NCI-H446 (cell line): ENCODE data around the gene DENND5A.

ENCODE experiments used
- DNase-seq, 2 experiments: peaks; one replicate each; lab custom pipeline; 2025; lab: John Stamatoyannopoulos, UW

The DENND5A gene

GRCh38 chr11:9096427-9096826 lies 168.7 kb downstream of the DENND5A start:
- no peak for DNase-seq

- DNase-seq: no peak
These were observed 169.7 kb downstream of the DENND5A start for GRCh38 chr11:9095421-9095820.

GRCh38 chr11:9094420-9094819 lies 170.7 kb downstream of the DENND5A start:
- DNase-seq: no peak

- no peak for DNase-seq
These were observed 172.0 kb downstream of the DENND5A start for GRCh38 chr11:9092853-9093778.

DNA sequence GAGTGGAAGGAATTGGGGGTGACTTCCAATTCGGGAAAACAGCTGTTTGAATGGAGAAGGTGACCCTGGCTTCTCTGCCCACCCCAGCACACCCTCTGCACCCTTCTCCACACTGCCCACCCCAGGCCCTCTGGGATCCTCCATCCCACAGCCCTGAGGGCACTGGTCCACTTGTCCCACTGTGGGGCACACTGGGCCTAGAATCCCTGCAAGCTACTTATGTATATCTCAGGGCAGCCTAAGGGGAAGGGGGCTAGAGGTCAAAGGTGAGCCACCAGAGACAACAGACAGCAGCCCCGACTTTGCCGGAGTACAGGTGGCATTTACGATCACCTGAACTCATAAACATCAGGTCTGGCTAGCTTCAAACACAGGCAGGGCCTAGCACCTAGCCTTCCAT lies 173.1 kb downstream of the DENND5A start:
- DNase-seq: no peak

GRCh38 chr11:9091044-9091922 lies 173.9 kb downstream of the DENND5A start, which contains the start of gene SCUBE2:
Gene SCUBE2 (minus strand): TSS chr11:9091599. CDS start chr11:9091528, 71 bp downstream.
- DNase-seq: no peak

DNA sequence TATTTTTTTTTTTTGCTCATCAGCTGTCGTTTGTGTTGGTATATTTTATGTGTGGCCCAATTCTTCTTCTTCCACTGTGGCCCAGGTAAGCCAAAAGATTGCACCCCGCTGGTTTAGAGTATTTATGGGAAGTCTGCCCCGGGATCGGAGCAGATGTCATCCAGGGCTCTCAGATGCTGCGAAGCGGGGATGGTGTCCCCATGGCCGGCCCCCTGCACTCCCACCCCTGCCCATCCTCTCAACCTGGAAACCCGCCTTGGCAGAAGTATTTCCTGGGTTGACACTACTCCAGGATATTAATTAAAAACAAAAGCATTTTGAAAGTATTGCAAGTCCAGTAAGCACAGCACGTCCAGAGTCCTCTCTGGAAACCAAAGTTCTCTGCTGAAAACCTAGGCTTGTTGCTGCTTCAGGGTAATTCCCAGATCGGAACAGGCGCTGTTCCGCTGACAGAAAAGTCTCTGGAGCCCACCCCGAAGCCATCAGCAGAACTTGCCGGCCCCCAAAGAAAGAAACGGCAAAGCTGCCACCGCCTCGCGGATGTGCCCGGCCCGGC lies 174.6 kb downstream of the DENND5A start:
- no peak for DNase-seq

DNA sequence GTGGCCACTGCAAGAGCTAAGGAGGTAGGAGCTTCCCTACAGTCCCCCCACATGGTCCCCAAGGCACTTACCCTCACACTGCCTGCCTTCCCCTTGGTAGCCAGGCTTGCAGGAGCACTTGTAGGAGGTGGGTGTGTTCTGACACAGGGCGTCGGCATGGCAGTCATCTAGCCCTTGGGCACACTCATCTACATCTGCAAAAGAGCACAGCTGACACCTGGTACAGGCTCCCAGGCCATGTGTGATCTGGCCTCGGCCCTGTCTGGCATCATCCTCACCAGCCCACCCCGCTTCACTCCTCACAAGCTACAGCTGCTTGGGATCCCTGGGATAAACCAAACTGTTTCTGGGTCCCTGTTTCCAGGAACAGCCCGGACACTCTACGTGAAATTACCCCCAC lies 175.5 kb downstream of the DENND5A start:
- no peak for DNase-seq

DNA sequence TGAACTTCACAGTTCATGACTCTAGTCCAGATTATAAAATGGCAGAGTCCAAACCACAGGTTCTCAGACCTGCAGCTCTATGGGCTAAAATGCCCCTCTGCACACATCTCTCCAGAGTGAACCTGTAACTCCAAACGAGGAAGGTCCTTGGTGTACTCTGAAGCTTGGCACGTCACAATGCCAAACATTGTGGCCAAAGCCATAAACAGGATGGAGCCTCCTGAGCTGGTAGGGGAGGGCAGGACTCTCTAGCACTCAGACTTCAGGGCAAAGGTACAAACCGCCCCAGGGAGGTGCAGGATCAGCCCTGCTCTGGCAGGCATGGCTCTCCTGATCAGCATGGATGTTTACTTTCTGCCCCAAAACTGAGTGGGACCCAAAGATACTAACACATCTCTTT lies 176.1 kb downstream of the DENND5A start:
- no peak for DNase-seq
